GM12873 (cell line): Measurements from ENCODE around the gene MUSK.

Source experiments
- TF ChIP-seq, protein P1 (sequence below): IDR thresholded peaks from 2 replicates; pipeline ENCODE4 v1.5.1; 2012; ENCODE audit warnings: low read depth, mild to moderate bottlenecking, moderate library complexity, low read length, control low read depth; ENCODE audit not compliant: insufficient read depth; ENCODE audit errors: missing control alignments

Gene MUSK

DNA sequence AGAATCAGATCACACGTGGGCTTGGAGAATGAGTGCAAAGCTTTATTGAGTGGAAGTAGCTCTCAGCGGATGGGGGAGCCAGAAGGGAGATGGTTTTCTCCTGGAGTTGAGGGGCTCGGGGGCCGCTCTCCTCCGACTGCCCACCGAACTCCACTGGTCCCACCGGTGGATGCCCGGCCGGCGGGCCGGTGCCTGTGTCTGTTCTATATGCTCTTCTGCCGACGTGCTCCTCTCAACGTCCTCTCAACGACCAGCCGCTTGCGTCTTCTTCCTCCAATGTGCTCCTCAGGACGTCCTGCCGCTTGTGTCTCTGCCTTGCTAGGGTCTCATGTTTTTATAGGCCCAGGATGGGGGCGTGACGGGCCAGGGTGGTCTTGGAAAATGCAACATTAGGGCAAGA, 161.9 kb downstream of the MUSK start:
- TF ChIP-seq, protein P1, sequence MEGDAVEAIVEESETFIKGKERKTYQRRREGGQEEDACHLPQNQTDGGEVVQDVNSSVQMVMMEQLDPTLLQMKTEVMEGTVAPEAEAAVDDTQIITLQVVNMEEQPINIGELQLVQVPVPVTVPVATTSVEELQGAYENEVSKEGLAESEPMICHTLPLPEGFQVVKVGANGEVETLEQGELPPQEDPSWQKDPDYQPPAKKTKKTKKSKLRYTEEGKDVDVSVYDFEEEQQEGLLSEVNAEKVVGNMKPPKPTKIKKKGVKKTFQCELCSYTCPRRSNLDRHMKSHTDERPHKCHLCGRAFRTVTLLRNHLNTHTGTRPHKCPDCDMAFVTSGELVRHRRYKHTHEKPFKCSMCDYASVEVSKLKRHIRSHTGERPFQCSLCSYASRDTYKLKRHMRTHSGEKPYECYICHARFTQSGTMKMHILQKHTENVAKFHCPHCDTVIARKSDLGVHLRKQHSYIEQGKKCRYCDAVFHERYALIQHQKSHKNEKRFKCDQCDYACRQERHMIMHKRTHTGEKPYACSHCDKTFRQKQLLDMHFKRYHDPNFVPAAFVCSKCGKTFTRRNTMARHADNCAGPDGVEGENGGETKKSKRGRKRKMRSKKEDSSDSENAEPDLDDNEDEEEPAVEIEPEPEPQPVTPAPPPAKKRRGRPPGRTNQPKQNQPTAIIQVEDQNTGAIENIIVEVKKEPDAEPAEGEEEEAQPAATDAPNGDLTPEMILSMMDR: no peak

DNA sequence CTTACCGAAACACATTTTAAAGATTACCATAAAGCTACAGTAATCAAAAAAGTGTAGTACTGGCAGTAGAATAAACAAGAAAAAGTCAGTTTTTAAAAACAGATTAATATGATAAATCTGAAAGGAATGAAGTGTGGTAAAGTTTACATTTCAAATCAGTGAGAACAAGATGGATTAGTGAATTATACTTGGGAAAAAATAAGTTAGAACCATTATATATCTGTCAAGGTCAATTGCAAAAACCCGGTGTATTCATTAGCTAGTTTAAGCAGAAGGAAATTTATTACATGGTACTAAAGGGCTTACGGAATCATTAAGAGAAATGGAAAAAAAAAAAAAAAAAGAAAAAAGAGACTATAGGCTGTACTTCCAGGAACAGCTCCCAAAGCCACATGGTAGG, 164.3 kb downstream of the MUSK start:
- TF ChIP-seq, protein P1: no peak

DNA sequence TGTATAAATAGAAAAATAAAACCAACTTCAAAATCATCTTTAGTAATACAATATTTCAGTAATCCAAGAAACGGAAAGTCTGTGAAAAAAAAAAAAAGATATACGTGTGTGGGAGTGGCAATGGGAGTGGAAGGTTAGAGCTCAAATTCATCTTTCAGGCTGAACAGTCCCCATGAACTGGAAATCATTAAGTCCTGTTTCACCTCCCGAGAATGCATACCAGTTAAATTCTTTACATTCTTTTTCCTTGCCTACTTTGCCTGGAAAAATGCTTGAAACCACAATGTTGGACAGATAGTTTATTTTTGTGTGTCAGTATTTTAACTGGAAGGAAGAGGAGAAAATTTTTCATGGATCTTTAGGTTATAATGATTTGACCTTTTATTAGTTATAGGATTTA, 166.8 kb downstream of the MUSK start:
- TF ChIP-seq, protein P1: no peak

DNA sequence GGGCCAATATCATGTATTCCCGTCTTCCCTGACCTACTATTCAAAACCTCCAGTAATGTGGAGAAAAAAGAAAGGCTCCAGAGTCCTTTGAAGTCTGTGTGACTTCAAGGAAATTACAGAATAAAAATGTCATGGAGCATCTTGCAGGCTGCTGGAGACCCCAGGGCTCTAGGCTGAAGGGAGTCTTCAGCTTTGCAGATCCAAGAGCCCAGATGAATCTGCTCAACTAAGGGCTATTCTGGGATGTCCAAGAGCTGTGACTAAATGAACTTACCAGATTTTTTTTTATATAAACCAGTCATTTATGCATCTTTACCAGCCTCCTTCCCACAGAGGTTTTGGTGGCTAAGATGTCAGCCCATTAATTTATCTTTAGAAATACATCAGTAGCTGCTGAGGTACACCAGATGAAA, 167.3 kb downstream of the MUSK start:
- TF ChIP-seq, protein P1: no peak

DNA sequence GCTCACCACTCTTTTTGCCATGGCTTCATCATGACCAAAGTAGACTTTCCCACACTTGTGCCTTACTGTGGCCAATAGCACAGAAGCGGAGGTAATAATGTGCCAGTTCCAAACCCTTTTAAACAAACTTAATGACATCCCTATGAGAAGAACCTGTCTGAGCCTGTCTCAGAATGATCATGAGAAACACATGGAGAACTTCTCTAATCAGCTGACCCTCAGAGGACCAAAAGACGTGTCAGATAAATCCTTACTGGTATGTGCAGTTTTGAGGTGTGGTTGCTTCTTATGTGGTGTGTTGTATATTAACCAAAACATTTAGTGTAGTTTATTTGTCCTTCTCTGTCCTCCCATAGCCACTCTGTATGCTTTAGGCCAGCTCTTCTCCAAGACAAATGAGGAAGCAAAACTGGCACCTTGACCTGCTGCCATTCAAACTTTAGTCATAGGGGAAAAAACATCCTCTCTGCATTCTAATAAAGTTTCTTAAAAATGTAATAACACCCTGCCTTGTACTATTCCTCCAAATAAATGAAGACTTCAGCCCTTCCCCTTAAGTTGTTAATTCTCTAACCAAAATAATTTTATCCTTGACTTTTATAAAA, 168.9 kb downstream of the MUSK start:
- TF ChIP-seq, protein P1: no peak

DNA sequence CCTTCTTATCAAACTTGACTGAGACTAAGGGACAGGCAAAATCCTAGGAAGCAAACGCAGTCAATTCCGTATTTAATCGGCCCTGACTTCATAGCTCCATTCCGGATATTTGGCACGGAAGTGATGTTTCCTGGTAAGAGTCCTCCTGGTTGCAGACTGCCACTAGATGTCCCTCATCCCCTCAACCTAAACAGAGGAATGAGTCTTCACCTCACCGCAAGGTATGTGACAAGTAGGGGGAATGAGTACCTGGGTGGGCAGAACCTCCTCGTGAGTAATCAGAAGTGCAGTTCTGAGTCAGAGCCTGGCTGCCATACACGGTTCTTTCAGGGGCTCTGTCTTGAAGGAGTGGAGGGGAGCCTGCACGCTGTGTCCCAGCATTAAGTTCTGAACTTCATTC, 173.6 kb downstream of the MUSK start:
- TF ChIP-seq, protein P1: peak; percentile 9

DNA sequence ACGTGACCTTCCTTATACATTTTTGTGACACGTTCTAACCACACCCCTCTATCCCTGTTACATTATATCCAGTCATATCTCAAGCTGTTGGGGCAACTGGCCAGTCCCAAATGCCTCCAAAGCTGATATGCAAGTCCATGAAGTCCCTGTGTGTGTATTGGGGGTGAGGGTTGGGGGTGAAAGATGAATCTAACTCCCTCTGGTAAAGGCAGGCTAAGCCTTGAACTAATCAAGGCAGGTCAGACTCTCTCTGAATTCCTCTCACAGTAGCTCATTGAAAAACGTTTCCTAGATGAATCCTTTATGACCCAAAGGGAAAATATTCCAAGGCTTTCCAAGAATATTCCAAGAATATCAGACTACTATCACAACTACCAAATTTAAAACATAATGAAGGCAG, 174.4 kb downstream of the MUSK start:
- TF ChIP-seq, protein P1: no peak

DNA sequence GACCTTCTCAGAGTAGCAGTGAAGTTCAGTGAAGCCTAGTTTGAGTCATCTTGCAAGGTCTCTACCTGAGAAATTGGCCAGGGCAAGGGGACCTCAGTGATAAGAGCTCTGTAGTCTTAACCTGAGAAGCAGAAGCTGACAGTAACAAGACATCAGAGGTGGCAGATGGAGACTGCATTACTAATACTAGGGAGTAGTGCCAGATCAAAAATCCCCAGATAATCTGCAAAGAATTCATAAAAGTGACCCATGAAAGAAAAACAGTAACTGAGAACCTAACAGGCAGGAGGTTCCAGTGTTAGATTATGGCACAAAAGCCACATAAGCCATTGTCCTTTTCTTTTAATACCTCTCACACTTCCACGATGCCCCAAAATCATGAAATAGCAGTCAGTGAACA, 175.5 kb downstream of the MUSK start:
- TF ChIP-seq, protein P1: no peak
